ENCODE results near the gene TTC7B. TPM values are rescaled to one million over a fixed set of nuclear protein-coding genes. Genes with fewer than 3 reads are reported as not detected.

Gene TTC7B
- total and polyA plus RNA-seq, 2 donors (not counting 1 experiment from before 2014, with no cell fraction given), result 0.36 to 3.2 TPM

DNA sequence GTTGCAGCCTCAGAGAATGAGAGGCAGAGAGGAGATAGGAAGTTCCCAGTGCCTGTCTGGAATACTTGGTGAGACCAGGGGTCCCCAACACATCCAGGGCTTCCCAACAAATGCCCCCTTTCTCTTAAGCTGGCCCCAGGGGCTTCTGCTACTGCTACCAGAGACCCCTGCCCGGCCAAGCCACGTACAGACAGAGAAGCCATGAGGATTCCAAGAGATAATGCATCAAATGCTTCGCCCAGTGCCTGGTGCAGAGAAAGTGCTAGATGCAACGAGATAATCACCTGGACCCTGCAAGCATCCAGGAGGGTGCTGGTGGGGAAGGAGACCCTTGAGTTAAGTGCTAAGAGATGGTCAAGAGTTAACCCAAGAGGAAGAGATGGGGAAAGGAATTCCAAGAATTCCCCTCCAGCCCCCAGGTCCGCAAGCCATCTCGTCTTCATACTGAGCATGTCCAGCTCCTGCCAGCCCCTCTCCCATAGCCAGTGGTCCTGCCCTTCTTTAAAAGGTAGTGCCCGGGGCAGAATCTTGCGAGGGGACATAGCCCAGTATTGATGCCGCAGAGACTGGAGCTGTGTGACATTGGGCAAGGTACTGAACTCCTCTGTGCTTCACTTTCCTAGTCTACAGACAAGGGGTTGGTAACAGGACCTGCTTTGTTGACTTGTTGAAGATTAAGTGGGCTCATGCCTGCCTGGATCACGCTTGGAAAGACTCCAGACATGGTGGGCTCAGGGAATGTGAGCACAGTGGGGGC lies 316.1 kb downstream of the TTC7B start:
- Histone ChIP-seq H3K79me2 (ENCODE audit: control insufficient read depth, insufficient read depth, low read length) (no peaks in the 10 kb centered on the region), H3K27me3 (replicated peaks in 1 of 4; ENCODE audit: control extremely low read depth in 1 of 4, control insufficient read depth in 3 of 4, insufficient read depth in 4 of 4, low read length in 3 of 4) (peaks cover 0 to 21% (median 2%) of the 10 kb centered on the region in 4 experiments), H3K36me3 (replicated peaks in 1 of 2; ENCODE audit: control extremely low read depth in 1 of 2, control insufficient read depth in 1 of 2, extremely low read depth in 1 of 2, insufficient read depth in 2 of 2, low read length in 1 of 2) (no peaks in the 10 kb centered on the region), H3K9ac (ENCODE audit: low read length) (no peak overlapping the region), H3K9me3 (ENCODE audit: control extremely low read depth in 1 of 3, control insufficient read depth in 2 of 3, insufficient read depth in 1 of 3, low read length in 2 of 3) (peaks cover 0 to 14% (median 0%) of the 10 kb centered on the region in 3 donors), H3K4me3 (ENCODE audit: control extremely low read depth in 1 of 5, extremely low read depth in 1 of 5, insufficient read depth in 1 of 5, low read depth in 2 of 5, low read length in 4 of 5) (no peak overlapping the region), H3K4me1 (ENCODE audit: control insufficient read depth in 2 of 2, insufficient read depth in 2 of 2, low read length in 2 of 2) (peaks cover 0 to 3% of the 10 kb centered on the region in 2 donors), H2AFZ (ENCODE audit: insufficient read depth, low read depth, low read length, poor library complexity, severe bottlenecking) (no peak overlapping the region), H3K27ac (ENCODE audit: low read length in 2 of 2) (no peak overlapping the region), H4K20me1 (ENCODE audit: control insufficient read depth, insufficient read depth, low read length, poor library complexity, severe bottlenecking) (no peaks in the 10 kb centered on the region), H3K4me2 (replicated peaks; ENCODE audit: low read depth, low read length, poor library complexity, severe bottlenecking) (no peak overlapping the region)
- Mint-ChIP-seq H3K27ac (no peak overlapping the region), H3K27me3 (peaks cover 34% of the 10 kb centered on the region), H3K4me3 (no peak overlapping the region), H3K4me1 (no peaks in the 10 kb centered on the region), H3K9me3 (ENCODE audit: insufficient read depth) (no peaks in the 10 kb centered on the region)
- WGBS (ENCODE audit: insufficient coverage), result 87% methylated on average over 9 of the region's 10 CpGs
- DNase-seq, result no peak
- ATAC-seq (ENCODE audit: low read depth), result no peak
- TF ChIP-seq EZH2 (IDR thresholded peaks at IDR 0.05; ENCODE audit: borderline replicate concordance, insufficient read depth, low read depth, low read length, poor library complexity, severe bottlenecking), result no peak
- TF ChIP-seq, protein P1, sequence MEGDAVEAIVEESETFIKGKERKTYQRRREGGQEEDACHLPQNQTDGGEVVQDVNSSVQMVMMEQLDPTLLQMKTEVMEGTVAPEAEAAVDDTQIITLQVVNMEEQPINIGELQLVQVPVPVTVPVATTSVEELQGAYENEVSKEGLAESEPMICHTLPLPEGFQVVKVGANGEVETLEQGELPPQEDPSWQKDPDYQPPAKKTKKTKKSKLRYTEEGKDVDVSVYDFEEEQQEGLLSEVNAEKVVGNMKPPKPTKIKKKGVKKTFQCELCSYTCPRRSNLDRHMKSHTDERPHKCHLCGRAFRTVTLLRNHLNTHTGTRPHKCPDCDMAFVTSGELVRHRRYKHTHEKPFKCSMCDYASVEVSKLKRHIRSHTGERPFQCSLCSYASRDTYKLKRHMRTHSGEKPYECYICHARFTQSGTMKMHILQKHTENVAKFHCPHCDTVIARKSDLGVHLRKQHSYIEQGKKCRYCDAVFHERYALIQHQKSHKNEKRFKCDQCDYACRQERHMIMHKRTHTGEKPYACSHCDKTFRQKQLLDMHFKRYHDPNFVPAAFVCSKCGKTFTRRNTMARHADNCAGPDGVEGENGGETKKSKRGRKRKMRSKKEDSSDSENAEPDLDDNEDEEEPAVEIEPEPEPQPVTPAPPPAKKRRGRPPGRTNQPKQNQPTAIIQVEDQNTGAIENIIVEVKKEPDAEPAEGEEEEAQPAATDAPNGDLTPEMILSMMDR (IDR thresholded peaks at IDR 0.05), result no peak
- intact Hi-C loops (cut with micrococcal nuclease), result no loop called here
- ChIA-PET CTCF (no interaction called here), POLR2A (no interaction called here)

DNA sequence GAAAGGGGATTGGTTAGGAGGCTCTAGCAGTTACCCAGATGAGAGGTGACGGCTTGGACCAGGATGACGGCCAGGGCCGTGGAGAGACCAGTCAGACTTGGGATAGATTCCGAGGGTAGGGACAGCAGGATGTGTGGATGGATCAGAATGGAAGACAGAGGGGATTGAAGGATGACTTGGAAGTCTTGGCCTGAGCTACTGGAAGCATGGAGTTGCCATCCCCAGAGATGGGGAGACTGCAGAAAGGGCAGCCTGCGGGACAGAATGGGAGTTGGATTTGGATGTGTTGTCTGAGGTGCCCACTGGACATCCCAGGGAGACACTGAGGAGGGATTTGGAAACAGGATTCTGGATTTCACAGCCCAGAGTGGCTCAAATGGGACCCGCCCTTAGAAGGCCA lies 317.1 kb downstream of the TTC7B start:
- no peak for TF ChIP-seq EZH2 (IDR thresholded peaks at IDR 0.05; ENCODE audit: borderline replicate concordance, insufficient read depth, low read depth, low read length, poor library complexity, severe bottlenecking)
- TF ChIP-seq, protein P1 (IDR thresholded peaks at IDR 0.05), result no peak
- intact Hi-C loops (cut with micrococcal nuclease), result no loop called here
- no peak overlapping the region for H3K4me2 ChIP-seq (replicated peaks; ENCODE audit: low read depth, low read length, poor library complexity, severe bottlenecking)
- WGBS (ENCODE audit: insufficient coverage), result 86% methylated on average over 5 of the region's 6 CpGs
- H3K36me3 ChIP-seq (replicated peaks in 1 of 2; ENCODE audit: control extremely low read depth in 1 of 2, control insufficient read depth in 1 of 2, extremely low read depth in 1 of 2, insufficient read depth in 2 of 2, low read length in 1 of 2), result no peaks in the 10 kb centered on the region
- H3K79me2 ChIP-seq (ENCODE audit: control insufficient read depth, insufficient read depth, low read length), result no peaks in the 10 kb centered on the region
- no peak for DNase-seq
- H3K27me3 Mint-ChIP-seq, result peaks cover 34% of the 10 kb centered on the region
- peaks cover 0 to 14% (median 0%) of the 10 kb centered on the region in 3 donors for H3K9me3 ChIP-seq (ENCODE audit: control extremely low read depth in 1 of 3, control insufficient read depth in 2 of 3, insufficient read depth in 1 of 3, low read length in 2 of 3)
- H3K4me1 Mint-ChIP-seq, result no peaks in the 10 kb centered on the region
- peaks cover 0 to 21% (median 2%) of the 10 kb centered on the region in 4 experiments for H3K27me3 ChIP-seq (replicated peaks in 1 of 4; ENCODE audit: control extremely low read depth in 1 of 4, control insufficient read depth in 3 of 4, insufficient read depth in 4 of 4, low read length in 3 of 4)
- no peak overlapping the region for H3K9ac ChIP-seq (ENCODE audit: low read length)
- H2AFZ ChIP-seq (ENCODE audit: insufficient read depth, low read depth, low read length, poor library complexity, severe bottlenecking), result no peak overlapping the region
- no peak overlapping the region for H3K27ac Mint-ChIP-seq
- H3K4me3 Mint-ChIP-seq, result no peak overlapping the region
- ChIA-PET POLR2A (no interaction called here), CTCF (no interaction called here)
- H3K4me3 ChIP-seq (ENCODE audit: control extremely low read depth in 1 of 5, extremely low read depth in 1 of 5, insufficient read depth in 1 of 5, low read depth in 2 of 5, low read length in 4 of 5), result no peak overlapping the region
- no peak overlapping the region for H3K27ac ChIP-seq (ENCODE audit: low read length in 2 of 2)
- H3K9me3 Mint-ChIP-seq (ENCODE audit: insufficient read depth), result peaks cover 3% of the 10 kb centered on the region
- ATAC-seq (ENCODE audit: low read depth), result no peak
- peaks cover 0 to 3% of the 10 kb centered on the region in 2 donors for H3K4me1 ChIP-seq (ENCODE audit: control insufficient read depth in 2 of 2, insufficient read depth in 2 of 2, low read length in 2 of 2)
- no peaks in the 10 kb centered on the region for H4K20me1 ChIP-seq (ENCODE audit: control insufficient read depth, insufficient read depth, low read length, poor library complexity, severe bottlenecking)
